HepG2 (cell line): ENCODE measurements around the gene MTA3. TPM values are rescaled to one million over a fixed set of nuclear protein-coding genes. Genes with fewer than 3 reads are reported as not detected.
A peak's percentile ranks its signal among the peaks of the same experiment; 100 is the strongest.

Source experiments
- ATAC-seq: fragments of 200-7000 bp; cut with Tn5 transposase; 3 replicates; pipeline ENCODE4 v1.9.1; 2020; ENCODE audit warnings: mild to moderate bottlenecking, moderate library complexity
- BruUV-seq: library from RNA; stranded (reverse); fragments of 400-500 nt; replicated peaks from 2 replicates; lab custom pipeline; 2021; lab: Mats Ljungman, UMichigan
- CTCF ChIA-PET: fragments of 300-600 bp; formaldehyde crosslinking; extraction: SDS; loops from one replicate; lab custom pipeline; 2021; ENCODE audit warnings: low total read pairs, inconsistent platforms, low intra/inter-chr PET ratio; lab: Yijun Ruan, JAX
- POLR2A ChIA-PET: fragments of 350-600 bp; sonication (Branson Sonifier 250); formaldehyde crosslinking; loops from one replicate; lab custom pipeline; 2020; ENCODE audit warnings: antibody characterized with exemption, inconsistent platforms; lab: Yijun Ruan, JAX
- DNase-seq: peaks from one replicate; pipeline ENCODE4 v3.0.0-alpha.2; 2015; ENCODE audit warnings: low spot score
- FAIRE-seq: peaks from 3 replicates; lab custom pipeline; 2011; peaks lifted over from hg19 to GRCh38; lab: Jason Lieb, UNC
- H2AFZ ChIP-seq: one replicate; pipeline ENCODE4 v1.6.1; 2011; ENCODE audit warnings: low read length, inconsistent platforms
- H3K27ac ChIP-seq: fragments of 300-600 bp; 3 replicates; pipeline ENCODE4 v1.8.0; 2011; ENCODE audit warnings: mixed run types, mild to moderate bottlenecking, mixed read lengths, low read length, inconsistent platforms; ENCODE audit not compliant: insufficient read depth; ENCODE audit errors: extremely low read length
- H3K27me3 ChIP-seq, 2 experiments: fragments of 200-600 bp in 1 of 2; 2 replicates in 1 of 2; 3 replicates in 1 of 2; pipeline versions ENCODE4 v1.6.0 to v1.8.0; 2011; ENCODE audit warnings: low read length in 2 of 2, mild to moderate bottlenecking in 2 of 2, moderate library complexity in 2 of 2, inconsistent platforms in 1 of 2; ENCODE audit not compliant: insufficient read depth in 2 of 2, control insufficient read depth in 1 of 2
- H3K36me3 ChIP-seq, 2 experiments: fragments of 200-600 bp in 1 of 2; replicated peaks in 1 of 2; 2 replicates in 1 of 2; 3 replicates in 1 of 2; pipeline versions ENCODE4 v1.5.1 to v1.8.0; 2011; ENCODE audit warnings: low read length in 2 of 2, inconsistent platforms in 1 of 2; ENCODE audit not compliant: insufficient read depth in 2 of 2, control insufficient read depth in 1 of 2
- H3K4me1 ChIP-seq: 2 replicates; pipeline ENCODE4 v1.5.1; 2012; ENCODE audit warnings: low read length, inconsistent platforms; ENCODE audit not compliant: insufficient read depth
- H3K4me2 ChIP-seq: 2 replicates; pipeline ENCODE4 v1.6.0; 2011; ENCODE audit warnings: low read depth, low read length, inconsistent platforms
- H3K4me3 ChIP-seq, 3 experiments: fragments of 200-600 bp in 1 of 3; sonication (generic), shearing (Covaris generic) in 1 of 3; replicated peaks in 1 of 3; 2 replicates each; pipeline ENCODE4 v1.5.1; 2011 to 2016; ENCODE audit warnings: low read length in 3 of 3, inconsistent platforms in 2 of 3, low read depth in 2 of 3, mild to moderate bottlenecking in 2 of 3, control low read depth in 1 of 3, mixed read lengths in 1 of 3; ENCODE audit not compliant: insufficient read depth in 1 of 3
- H3K79me2 ChIP-seq: one replicate; pipeline ENCODE4 v1.6.1; 2011; ENCODE audit warnings: low read length, inconsistent platforms; ENCODE audit not compliant: insufficient read depth
- H3K9ac ChIP-seq: 2 replicates; pipeline ENCODE4 v1.6.0; 2011; ENCODE audit warnings: mild to moderate bottlenecking, low read depth, low read length, inconsistent platforms; ENCODE audit not compliant: insufficient read depth
- H3K9me3 ChIP-seq: 2 replicates; pipeline ENCODE4 v1.5.1; 2012; ENCODE audit warnings: mild to moderate bottlenecking, low read length
- H4K20me1 ChIP-seq: 2 replicates; pipeline ENCODE4 v1.6.0; 2011; ENCODE audit warnings: inconsistent platforms, mild to moderate bottlenecking, low read length, moderate library complexity; ENCODE audit not compliant: insufficient read depth
- CBX2 ChIP-seq, 2 experiments: fragments of 200-600 bp in 1 of 2; sonication (generic); formaldehyde crosslinking in 1 of 2; IDR thresholded peaks; 2 replicates each; pipeline versions ENCODE4 v1.7.0 to v1.8.1; 2018 to 2022; ENCODE audit warnings: low read depth in 2 of 2, low read length in 1 of 2, mild to moderate bottlenecking in 1 of 2, missing genetic modification reagents in 1 of 2
- NKX3-1 ChIP-seq: sonication (generic); formaldehyde crosslinking; IDR thresholded peaks from 2 replicates; pipeline ENCODE4 v1.5.0; 2020; ENCODE audit warnings: missing genetic modification reagents
- ZBTB49 ChIP-seq: sonication (generic); formaldehyde crosslinking; IDR thresholded peaks from 2 replicates; pipeline ENCODE4 v1.4.0; 2020; ENCODE audit warnings: missing genetic modification reagents, borderline replicate concordance
- ZC3H4 ChIP-seq: sonication (generic); formaldehyde crosslinking; IDR thresholded peaks from 2 replicates; pipeline ENCODE4 v1.4.0; 2020; ENCODE audit warnings: missing genetic modification reagents, borderline replicate concordance
- ZMAT3 ChIP-seq: sonication (generic); formaldehyde crosslinking; conservative IDR thresholded peaks from 2 replicates; pipeline ENCODE4 v1.7.0; 2021; ENCODE audit warnings: missing genetic modification reagents
- ZNF121 ChIP-seq: sonication (generic); formaldehyde crosslinking; IDR thresholded peaks from 2 replicates; pipeline ENCODE4 v1.5.0; 2020; ENCODE audit warnings: mild to moderate bottlenecking, missing genetic modification reagents
- ZNF770 ChIP-seq: sonication (generic); formaldehyde crosslinking; IDR thresholded peaks from 2 replicates; pipeline ENCODE4 v1.5.0; 2020; ENCODE audit warnings: mild to moderate bottlenecking, missing genetic modification reagents
- ZNF883 ChIP-seq: sonication (generic); formaldehyde crosslinking; IDR thresholded peaks from 2 replicates; pipeline ENCODE4 v1.5.1; 2020; ENCODE audit warnings: mild to moderate bottlenecking, missing genetic modification reagents; ENCODE audit errors: not compliant biosample characterization
- WGBS: methylation state at CpG from one replicate; pipeline ENCODE4 v1.1.6; 2017; ENCODE audit warnings: low lambda C conversion rate; 5-methylcytosine and 5-hydroxymethylcytosine counted together
- in situ Hi-C: cut with HindIII; loops from 2 replicates; pipeline ENCODE4 v1.10.0; 2017; ENCODE audit warnings: low pct_unique_long_range_greater_than_20kb; ENCODE audit not compliant: extremely low pct_ligation_motif_present
- intact Hi-C: fragments of 100-400 bp; cut with micrococcal nuclease; formaldehyde crosslinking; loops from one replicate; pipeline ENCODE4 v1.10.0; 2022; ENCODE audit not compliant: unreplicated experiment
- polyA plus RNA-seq, 8 experiments: library from polyadenylated mRNA; depleted of rRNA in 3 of 8; stranded (reverse) in 7 of 8; unstranded in 1 of 8; fragments of >200 nt; fragmentation: Illumina TruSeq in 4 of 8; extraction: Trizol in 4 of 8; gene quantifications; 2 replicates each; pipeline versions ENCODE4 v1.2.1 to v1.2.3, GENCODE V29; 2011 to 2016; ENCODE audit warnings: low read depth in 4 of 8, missing spikeins in 1 of 8, mixed read lengths in 1 of 8; ENCODE audit not compliant: insufficient read depth in 1 of 8
- total RNA-seq, 5 experiments: library from RNA; depleted of rRNA; stranded (reverse); fragments of >200 nt; fragmentation: Illumina TruSeq; extraction: Trizol; gene quantifications; 2 replicates each; pipeline ENCODE4 v1.2.3, GENCODE V29; 2016; ENCODE audit warnings: low read depth in 1 of 5

The MTA3 gene
- total and polyA plus RNA-seq, 2 of the 13 experiments (the other 11 are each of a cell fraction or from before 2014, with no cell fraction given) = 48.8 to 77.8 TPM

GRCh38 chr2:42545023-42545721, 23.3 kb upstream of the MTA3 start:
- Histone ChIP-seq H3K36me3 (no peaks in the 10 kb centered on the region), H3K27ac (no peak overlapping the region), H4K20me1 (no peaks in the 10 kb centered on the region), H3K9ac (no peak overlapping the region), H3K9me3 (no peaks in the 10 kb centered on the region), H3K4me3 (no peak overlapping the region), H3K4me2 (no peak overlapping the region), H2AFZ (no peak overlapping the region), H3K4me1 (peaks cover 21% of the 10 kb centered on the region), H3K27me3 (no peaks in the 10 kb centered on the region), H3K79me2 (no peaks in the 10 kb centered on the region)
- no TSS peak for BruUV-seq
- FAIRE-seq (no peak), ATAC-seq (no peak), DNase-seq (no peak)
- in situ Hi-C loops = no loop called here
- 93% methylated on average over 8 of the region's 8 CpGs for WGBS
- TF ChIP-seq ZC3H4 (CRISPR knock-in tag) (no peak), ZNF883 (CRISPR knock-in tag) (no peak), NKX3-1 (CRISPR knock-in tag) (no peak), ZNF770 (peak; percentile 88), ZMAT3 (no peak), CBX2 (IDR thresholded peaks at IDR 0.05; ENCODE audit: low read depth, low read length) (no peak), CBX2 (CRISPR knock-in tag; IDR thresholded peaks at IDR 0.05; ENCODE audit: low read depth) (no peak), ZNF121 (CRISPR knock-in tag) (peak; percentile 62; the same call in 1 of the 2 replicates), ZBTB49 (CRISPR knock-in tag) (no peak)
- ChIA-PET POLR2A (interaction anchor here (0.9 to 1.4 kb wide), 3 partner anchors 22 to 52 kb away, joined by 3 to 5 read pairs (median 4); partner anchors contain the start of gene KCNG3), CTCF (no interaction called here)
- intact Hi-C loops = no loop called here
